Inferior parietal cortex (tissue), 1 donor: ENCODE results near the gene PGGHG.
"Not testable (repeated sequence)": the region's sequence is repeated elsewhere in the genome, so short reads cannot be mapped to it uniquely, and the experiment has no call there.

ENCODE experiments used
- DNase-seq: peaks from one replicate; pipeline ENCODE4 v3.0.0-alpha.2; 2016; ENCODE audit errors: extremely low spot score

The PGGHG gene

GRCh38 chr11:330307-330693, 41.4 kb downstream of the PGGHG start:
- no peak for DNase-seq

- no peak for DNase-seq
Observed at GRCh38 chr11:330694-331357, 41.9 kb downstream of the PGGHG start.

GRCh38 chr11:331358-332060, 42.6 kb downstream of the PGGHG start:
- no peak for DNase-seq

- DNase-seq: no peak
Observed at GRCh38 chr11:332651-333480, 43.9 kb downstream of the PGGHG start.

GRCh38 chr11:333616-334263, 44.8 kb downstream of the PGGHG start:
- not testable (repeated sequence) for DNase-seq

- no peak for DNase-seq
Observed at GRCh38 chr11:334264-334994, 45.5 kb downstream of the PGGHG start.

- no peak for DNase-seq
Observed at GRCh38 chr11:335779-336658, 47.1 kb downstream of the PGGHG start.

GRCh38 chr11:336659-337198, 47.8 kb downstream of the PGGHG start:
- no peak for DNase-seq

- DNase-seq: no peak
Observed at GRCh38 chr11:337711-338110, 48.8 kb downstream of the PGGHG start.

- no peak for DNase-seq
Observed at GRCh38 chr11:339963-340362, 51.0 kb downstream of the PGGHG start.

- DNase-seq: no peak
Observed at GRCh38 chr11:340539-341512, 51.9 kb downstream of the PGGHG start.

GRCh38 chr11:342328-342727, 53.4 kb downstream of the PGGHG start:
- DNase-seq: no peak

GRCh38 chr11:344836-345578, 56.1 kb downstream of the PGGHG start:
- no peak for DNase-seq
